ENCODE measurements around the gene CALN1. TPM values are rescaled to one million over a fixed set of nuclear protein-coding genes. Genes with fewer than 3 reads are reported as not detected.

The CALN1 gene
- total and polyA plus RNA-seq, 2 of the 8 experiments (the other 6 are each of a cell fraction or from before 2014, with no cell fraction given) = 6.4 to 15.2 TPM

- TF ChIP-seq ATF2 (IDR thresholded peaks at IDR 0.05; ENCODE audit: low read length) (no peak), KDM5A (IDR thresholded peaks at IDR 0.05; ENCODE audit: low read length) (no peak), SAP30 (IDR thresholded peaks at IDR 0.05; ENCODE audit: insufficient read depth, insufficient replicate concordance, low read length) (no peak), RFX5 (IDR thresholded peaks at IDR 0.05; ENCODE audit: borderline replicate concordance, low read depth, low read length) (no peak), HDAC6 (IDR thresholded peaks at IDR 0.05; ENCODE audit: low read depth, low read length) (no peak), CHD2 (IDR thresholded peaks at IDR 0.05; ENCODE audit: low read length) (no peak), NANOG (IDR thresholded peaks at IDR 0.05; ENCODE audit: insufficient read depth, low read depth, low read length, poor library complexity, severe bottlenecking) (no peak), ATF3 (IDR thresholded peaks at IDR 0.05; ENCODE audit: insufficient read depth, low read depth, low read length) (no peak), SP1 (IDR thresholded peaks at IDR 0.05; ENCODE audit: low read depth, low read length) (no peak)
Observed at GRCh38 chr7:71776726-71777125, 635.4 kb downstream of the CALN1 start (continued).

All from H1 (cell line).